Measurements from ENCODE around the gene PLEKHB1.

DNA sequence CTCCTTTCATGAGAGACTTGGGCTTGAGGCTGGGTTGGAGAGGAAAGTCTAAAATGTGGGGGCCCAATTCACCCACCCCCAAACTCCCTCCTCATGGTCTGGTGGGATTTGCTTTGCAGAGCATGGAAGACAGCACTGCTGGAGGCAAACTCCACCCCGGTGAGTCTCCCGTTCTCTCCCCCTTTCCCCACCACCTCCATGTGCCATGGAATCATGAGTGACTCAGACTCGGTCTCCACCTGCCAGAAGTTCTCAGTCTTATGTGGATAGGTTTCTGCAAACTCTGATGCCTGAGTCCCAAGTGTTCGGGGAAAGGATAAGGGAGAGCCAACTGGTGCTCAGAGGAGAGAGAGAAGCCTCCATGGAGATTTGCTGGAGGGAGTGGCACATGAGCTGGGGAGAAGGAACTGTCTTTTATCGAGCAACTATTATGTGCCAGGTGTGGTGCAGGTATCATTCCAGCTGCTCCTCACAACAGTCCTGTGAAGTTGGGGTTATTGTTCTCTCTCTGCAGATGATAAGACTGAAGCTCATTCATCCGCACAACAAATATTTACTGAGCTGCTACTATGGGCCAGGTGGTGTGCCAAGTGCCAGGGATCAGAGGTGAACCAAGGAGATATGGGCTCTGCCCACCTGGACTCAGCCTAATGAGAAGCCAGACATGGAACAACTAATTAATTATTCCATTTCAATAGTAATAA lies 6.6 kb downstream of the PLEKHB1 start:
- no peak for TF ChIP-seq CTCF (conservative IDR thresholded peaks at IDR 0.05 in 1 of 2, IDR thresholded peaks at IDR 0.05 in 1 of 2; ENCODE audit: low read depth in 1 of 2, low read length in 2 of 2)
- TF ChIP-seq EZH2 (IDR thresholded peaks at IDR 0.05; ENCODE audit: low read length, missing control alignments): no peak

Data from fibroblast of lung (primary cell).